HG02588 (cell line): Measurements from ENCODE around the gene SETD3.

Experiments
- ATAC-seq: cut with Tn5 transposase; IDR thresholded peaks from one replicate; pipeline ENCODE4 v1.9.1; 2021; ENCODE audit warnings: mild to moderate bottlenecking, moderate library complexity; ENCODE audit not compliant: unreplicated experiment

The SETD3 gene

DNA sequence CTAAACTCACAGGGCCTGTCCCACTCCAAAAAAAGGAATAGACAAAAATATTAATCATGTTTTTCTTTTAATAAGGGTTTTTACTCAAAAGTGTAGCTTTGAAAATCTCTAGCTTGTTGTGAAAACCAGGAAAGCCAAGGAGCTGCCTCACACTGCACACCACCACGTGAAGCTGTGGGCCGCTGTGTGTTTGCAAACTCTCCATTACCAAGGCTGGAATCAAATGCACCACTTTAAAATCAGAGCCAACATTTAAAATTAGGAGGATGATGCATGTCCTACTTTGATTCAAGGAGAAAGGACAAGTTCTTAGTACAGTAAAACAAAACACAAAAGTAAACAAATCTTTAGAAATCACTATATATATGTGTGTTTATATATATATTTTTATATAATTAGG, 83.0 kb downstream of the SETD3 start:
- no peak for ATAC-seq

DNA sequence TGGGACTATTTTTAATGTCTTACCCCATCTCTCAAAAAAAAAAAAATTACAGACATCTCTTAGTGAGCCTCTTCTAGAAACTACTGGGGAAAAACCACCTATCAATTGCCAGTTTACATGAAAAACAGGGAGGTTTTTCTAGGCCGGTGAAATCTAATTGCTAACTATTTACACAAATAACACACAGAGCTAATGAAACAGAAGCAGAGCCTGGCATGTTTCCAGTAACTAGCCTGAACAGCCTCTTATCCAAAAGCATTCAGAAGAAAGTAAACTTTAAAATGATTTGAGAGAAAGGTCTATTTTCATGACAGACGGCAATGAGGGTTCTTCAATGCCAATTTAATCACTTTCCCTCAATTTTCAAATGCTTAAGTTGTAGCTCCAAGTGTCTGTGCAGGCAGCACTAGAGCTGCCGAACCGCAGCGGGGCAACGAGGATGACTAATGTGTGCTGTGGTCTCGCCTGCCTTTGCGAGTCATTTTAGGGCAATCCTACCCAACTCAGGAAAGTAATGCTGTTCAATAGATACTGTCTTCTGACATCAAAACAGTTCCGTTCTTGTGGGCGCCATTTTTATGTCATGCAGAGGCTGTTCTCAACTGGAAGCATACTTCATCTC, 84.6 kb downstream of the SETD3 start:
- ATAC-seq: no peak

DNA sequence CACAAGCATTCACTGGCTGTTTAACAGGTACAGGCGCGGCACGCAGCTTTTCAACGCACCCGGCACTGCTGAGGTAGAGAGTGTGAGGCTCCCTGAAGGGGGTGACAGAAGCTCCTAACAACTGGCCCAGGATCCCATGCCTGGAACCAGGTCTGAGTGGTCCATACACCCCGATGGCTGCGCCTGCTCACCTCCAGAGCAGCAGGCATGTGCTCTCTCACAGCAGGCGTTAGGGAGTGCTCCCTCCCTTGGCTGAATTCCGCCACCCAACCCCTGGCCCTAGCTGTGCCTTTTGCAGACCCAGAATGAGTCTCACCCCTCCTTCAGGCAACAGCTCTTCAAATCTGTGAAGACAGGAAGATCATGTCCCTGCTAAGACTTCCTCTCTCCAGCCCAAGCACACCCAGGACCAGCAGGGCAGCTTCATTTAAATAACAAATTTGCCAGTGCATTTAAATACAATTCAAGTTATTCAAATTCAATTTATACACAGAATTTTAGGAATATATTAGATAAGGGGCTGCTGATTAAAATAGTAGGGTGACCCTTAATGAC, 86.0 kb downstream of the SETD3 start:
- no peak for ATAC-seq

DNA sequence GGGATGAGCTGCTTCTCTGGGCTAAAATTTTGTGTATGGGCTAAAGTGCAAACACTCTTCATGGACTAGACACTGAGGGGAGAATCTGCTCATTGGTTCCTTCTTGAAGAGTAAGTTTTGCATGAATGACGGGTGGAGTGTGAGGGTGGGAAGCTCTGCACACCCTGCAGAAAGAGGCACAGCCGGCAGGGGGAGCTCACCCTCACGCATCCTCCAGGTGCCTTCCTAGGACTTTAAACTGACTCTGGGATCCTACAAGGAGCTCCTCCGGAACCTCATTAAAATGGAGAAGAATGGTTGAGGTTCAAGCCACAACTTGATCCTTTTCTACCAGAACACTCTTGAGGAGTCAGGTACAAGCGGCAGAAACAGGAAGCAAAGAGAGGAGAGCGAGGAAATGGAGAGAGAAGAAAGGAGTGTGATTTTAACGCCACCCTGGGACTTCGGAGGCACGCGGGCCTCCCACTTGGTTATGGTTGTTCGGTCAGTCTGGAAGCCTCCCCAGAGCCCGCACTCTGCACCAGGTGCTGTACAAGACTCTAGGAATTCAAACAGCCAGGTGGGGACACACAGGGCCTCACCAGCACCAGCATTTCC, 87.5 kb downstream of the SETD3 start:
- no peak for ATAC-seq

DNA sequence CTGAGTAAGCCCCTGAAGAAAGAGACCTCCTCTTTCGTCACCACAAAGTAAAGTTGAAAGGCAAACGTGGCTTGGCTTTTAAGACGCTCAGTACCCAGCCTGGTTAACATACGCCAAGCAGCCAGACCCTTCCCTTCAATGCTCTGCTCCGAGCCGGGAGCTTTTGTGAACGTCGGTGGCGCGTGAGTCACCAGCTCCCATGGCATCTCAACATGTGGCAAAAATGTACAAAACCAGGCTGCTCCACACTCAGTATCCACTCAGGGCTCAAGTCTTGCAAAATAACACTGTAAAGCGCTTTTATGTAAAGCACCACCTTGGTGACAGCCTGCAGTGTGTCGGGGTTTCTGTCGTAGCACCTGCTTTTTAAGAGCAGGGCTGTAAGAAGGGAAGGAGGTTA, 89.0 kb downstream of the SETD3 start:
- no peak for ATAC-seq

DNA sequence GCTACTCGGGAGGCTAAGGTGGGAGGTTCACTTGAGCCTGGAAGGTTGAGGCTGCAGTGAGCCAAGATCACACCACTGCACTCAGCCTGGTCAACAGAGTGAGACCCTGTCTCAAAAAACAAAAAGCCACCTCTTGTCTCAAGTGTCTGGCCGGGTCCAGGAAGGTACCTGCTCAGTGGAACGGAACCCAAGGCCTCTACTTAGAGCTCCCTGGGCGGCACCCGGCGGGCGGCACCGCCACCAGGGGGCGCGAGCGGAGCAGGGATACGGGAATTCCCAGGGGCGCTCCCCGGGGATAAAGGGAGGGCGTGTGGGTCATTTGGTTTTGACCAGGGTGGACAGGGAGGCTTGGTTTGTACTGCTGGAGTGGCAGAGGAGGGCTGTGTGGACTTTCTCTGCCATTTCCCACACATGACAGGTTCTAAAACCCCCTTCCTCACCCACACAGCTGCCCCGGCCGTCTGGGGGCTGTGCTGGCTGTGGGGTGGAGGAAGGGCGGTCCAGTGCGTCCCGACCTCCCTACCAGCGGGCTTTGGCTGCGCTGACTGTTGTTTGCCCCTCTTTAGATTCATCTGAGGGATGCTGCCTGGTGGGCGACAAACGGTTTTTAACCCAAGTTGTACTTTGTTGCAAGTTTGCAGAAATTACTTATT, 91.4 kb downstream of the SETD3 start:
- no peak for ATAC-seq

DNA sequence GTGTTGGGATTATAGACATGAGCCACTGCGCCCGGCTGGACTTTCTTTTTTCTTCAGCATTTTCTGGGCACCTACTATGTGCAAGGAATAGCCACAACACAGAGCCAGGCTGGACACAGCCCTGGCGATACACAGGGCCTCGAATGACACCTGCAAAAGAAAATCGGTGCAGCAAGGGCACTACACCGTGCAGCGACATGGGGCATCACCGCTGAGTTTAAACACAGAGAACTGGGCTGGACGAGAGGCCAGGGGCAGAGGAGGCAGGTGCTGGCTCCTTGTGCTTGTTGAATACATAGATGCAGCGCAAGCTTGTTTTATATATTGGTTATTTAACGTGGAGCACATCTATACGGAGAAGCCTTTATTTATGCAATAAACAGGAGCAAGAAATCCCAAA, 92.4 kb downstream of the SETD3 start:
- ATAC-seq: no peak

DNA sequence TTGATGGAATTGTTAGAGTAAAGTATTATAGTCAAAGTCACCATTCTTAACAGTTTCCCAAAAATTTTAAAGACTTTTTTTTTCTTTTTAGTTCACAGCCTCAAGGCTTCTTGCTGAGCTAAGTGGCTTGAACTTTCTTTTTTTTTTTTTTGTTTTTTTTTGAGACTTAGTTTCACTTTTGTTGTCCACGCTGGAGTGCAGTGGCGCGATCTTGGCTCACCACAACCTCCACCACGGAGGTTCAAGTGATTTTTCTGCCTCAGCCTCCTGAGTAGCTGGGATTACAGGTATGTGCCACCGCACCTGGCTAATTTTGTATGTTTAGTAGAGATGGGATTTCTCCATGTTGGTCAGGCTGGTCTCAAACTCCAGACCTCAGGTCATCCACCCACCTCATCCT, 92.8 kb downstream of the SETD3 start:
- no peak for ATAC-seq

DNA sequence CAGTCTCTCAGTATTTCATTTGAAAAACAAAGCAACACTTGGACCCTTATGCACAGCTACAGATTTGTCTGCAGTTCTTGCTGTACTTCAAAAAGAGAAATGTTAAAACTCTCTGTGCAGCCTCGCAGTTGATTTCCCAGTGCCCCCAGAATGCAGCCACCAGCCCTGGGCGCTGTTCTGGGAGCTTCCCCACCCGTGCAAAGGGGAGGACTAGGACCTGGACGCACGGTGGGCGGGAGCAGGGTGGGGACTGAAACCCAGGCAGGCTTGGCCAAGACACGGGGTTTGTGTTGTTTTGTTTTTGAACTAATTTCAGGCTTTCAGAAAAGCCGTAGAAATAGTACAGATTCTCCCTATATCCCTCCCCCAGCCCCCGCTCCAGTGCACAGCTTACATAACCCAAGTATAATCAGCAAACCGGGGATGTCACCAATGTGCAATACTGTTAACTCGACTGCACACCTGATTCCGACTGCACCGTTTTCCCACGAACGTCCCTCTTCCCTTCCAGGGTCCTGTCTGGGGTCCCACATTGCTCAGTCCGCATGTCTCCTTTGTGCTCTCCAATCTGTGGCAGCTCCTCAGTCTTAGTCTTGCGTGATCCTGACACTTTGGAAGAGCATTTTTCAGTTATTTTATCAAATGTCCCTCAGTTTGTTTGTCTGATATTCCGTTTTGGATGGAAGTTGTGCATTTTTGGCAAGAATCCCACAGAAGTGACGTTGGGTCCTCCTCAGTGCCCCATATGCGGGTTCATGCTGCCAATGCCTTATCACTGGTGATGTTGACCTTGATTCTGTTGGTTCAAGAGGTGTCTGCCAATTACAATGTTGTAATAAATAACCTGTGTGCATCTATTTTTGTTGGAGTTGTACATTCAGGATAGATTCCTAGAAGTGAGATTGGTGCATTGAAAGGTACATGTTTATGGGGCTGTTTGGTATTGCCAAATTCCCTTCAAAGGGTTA, 95.9 kb downstream of the SETD3 start:
- ATAC-seq: no peak

DNA sequence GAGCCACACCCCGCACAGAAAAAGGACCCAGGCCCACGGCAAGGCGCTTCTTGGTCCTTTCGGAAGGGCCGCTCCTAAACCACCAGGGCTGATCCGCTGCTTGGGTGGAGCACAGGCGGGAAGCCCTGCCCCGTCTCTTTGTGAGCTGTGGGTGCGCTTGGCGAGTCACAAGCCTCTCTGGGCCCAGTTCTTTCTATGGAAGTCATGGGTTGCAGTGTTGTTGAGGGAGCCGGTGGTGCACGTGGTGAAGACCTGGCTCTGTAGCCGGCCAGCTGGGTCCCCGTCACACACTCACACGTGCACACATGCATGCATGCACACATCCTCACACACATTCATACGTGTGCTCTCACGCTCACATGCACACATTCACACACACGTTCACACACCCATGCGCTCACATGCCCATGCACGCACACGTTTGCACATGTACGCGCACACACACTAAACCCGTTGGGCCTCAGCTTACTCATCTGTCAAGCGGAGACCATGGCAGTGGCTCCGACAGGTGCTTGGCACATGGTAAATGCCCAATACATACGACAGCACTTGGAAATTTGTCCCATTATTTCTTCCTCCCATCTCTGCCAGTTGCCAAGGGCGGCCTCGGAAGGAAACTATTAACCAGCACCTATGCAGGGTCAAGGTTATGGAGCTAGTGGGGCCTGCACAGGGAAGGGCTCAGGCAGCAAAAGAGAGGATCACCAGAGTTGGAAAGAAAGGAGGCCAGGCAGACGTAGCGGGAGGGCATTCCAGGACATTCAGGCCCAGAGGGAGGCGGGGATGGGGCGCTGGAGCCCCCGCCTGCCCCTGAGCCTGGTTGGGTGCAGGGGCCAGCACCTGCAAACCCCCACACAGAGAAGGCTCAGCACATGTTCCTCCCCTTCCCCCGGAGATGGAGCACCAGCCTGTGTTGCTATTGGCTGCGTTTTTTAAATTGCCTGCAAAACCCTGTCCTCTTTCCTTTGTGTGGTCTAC, 96.9 kb downstream of the SETD3 start:
- ATAC-seq: no peak

DNA sequence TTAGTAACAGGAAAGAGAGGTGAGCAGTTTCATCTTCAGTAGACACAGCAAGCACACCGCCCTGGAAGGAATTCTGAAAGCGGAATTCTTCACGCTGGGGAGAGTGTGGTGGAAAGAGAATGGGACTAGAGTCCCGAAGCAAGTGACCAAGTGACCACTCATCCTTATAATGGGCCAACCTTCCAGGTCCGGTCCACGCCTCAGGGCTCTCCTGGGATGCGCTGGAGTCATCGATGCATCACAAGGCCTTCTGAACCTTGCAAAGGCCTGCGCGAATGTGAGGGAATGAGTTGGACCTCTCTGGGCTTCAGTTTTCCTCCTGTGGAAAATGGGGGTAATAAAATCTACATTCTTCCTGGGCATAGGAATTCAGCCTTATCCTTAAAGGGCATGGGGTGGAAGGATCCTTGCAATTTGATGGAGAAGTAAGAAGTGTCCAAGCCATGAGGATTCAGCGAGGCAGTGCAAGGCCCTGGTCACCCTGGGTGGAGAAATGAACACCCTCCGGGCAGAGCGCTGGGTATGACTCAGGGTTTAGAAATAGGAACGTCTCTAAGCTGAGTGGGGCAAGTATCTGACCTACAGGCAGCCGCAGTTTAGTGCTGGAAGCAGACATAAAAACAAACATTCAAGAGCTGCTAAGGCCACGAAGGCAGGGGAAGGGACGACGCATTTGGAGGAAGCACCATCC, 97.7 kb downstream of the SETD3 start:
- ATAC-seq: no peak

DNA sequence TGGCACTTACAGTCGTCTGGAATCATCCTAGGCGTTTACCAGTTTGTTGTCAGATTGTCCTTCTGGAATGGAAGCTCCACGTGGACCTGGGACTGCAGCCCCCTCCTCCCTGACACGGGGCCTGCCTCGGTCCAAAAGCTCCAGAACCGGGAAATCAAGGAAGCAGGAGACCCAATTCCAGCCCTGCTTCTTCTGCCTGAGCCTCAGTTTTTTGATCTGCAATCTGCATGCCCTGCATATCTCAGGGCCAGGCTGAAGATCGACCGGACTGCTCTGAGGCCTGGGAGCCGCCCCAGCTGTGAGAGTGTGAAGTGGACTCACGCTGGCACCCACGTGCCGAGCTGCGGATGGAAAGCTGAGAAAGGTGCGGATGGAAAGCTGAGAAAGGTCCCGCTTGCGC, 98.6 kb downstream of the SETD3 start:
- ATAC-seq: no peak

DNA sequence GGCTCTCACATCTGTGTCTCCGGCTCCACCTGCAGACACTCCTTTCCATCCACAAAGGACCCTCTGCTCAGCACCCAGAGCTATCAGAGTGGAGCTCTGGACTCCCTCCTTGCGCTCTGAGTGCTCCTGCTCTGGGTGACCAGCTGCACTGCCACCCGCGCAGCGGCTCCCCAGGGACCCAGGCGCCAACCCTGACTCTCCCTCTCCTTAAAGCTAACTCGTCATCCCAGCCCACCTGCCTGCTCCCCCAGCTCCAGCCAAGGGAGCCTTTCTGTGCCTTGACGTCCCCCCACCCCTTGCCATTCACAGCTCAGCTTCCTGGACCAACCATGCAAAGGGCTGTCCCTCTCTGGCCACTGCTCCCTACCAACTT, 99.0 kb downstream of the SETD3 start:
- no peak for ATAC-seq

DNA sequence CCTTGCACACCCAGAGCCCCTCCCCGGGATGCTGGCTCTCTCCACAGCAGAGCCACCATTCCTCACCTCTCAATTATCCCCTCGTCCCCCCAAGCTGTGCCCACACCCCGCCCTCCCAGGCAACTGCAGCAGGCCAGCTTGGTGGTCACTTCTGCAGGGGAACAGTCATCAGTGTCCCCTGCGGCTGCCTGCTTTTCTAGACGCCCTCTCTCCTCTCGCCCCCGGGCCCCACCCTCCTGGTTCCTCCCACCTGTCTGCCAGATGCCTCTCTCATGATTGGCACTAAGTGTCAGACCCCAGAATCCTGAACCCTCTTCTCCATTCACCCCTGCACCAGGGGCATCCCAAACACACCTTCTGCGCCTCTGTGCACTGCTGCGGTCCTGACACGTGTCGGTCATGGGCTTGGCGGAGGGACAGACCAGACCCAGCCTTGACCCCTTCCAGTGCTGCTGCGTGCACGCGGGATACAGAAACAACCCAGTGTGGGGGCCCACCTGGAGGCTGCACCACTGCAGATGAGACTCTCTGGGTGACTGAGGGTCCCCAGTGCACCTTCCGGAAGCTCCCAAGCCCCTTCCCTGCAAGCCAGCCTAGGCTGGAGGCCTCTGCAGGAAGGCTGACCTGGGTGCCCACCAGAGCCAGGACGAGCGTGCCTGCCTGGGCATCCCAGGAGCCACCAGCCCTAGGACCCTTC, 99.5 kb downstream of the SETD3 start:
- no peak for ATAC-seq

DNA sequence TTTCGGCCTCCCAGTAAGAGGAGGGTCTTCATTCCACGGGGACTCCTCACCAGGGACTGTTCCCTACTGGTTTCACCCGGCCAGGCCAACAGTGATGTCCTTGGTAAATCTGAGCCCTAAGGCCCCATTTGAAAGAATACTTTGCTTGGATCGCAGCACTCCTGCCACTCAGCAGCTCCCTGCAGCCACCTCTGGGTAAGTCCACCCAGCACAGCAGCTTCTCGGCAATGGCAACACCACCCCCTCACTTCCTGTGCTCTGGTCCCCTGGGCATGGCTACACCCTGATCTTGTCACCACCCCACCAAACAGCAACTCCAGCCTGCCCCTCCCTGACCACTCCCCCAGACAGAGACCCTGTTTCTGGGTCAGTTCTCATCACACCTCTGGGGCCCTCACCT, 100.3 kb downstream of the SETD3 start:
- ATAC-seq: no peak

DNA sequence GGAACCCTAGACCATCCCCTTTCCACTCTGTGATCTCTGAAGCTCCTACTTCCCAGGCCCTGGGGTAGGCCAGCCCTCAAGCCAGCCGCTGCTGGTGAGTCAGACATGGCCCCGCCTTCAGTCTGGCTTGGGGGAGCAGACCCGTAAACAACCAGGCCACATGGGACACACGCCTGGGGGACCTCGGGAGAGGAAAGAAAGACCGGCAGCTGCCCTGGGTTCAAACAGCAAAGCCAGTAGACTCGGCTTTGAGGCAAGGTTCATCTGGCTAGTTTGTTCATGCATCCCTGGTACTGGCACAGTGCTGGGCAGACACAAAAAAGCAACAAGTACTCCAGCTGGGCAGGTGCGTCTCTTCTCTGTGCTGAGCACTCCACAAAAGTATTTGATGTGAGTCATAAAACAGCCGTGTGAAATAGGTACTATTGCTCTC, 101.9 kb downstream of the SETD3 start:
- no peak for ATAC-seq

DNA sequence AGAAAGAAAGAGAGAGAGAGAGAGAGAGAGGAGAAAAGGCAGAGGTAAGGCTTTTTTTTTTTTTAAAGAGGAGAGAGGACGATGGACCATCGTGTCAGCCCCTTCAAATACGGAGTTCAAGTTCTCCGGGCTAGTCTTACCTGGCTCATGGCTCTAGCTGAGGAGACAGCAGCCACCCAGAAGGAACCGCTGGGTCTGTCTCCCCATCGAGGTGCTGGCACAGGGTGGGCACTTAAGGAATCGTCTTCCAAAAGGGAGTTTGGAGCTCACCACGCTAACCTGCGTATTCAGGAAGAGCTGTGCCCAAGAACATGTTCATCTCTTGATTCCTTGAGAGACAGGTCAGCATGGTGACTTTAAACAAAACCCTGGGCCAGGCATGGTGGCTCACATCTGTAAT, 102.7 kb downstream of the SETD3 start:
- no peak for ATAC-seq

DNA sequence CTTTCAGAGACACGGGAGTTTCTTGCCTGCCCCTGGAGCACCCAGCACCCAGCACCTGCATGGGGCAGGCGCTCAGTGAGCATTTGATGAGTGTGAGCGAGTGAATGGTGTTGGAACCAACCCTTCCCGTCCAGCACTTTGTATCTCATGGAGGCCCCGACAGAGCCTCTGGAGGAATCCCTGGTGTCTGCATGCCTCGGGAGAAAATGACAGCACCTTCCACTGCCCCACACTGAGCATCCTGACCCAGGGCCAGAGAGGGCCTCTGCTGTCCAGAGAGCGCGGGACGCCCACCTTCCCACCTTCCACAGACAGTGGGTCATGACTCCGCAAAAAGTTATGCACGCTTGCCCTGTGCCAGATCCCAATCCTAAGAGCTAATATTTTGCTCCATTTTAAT, 105.7 kb downstream of the SETD3 start:
- no peak for ATAC-seq
